Spinal cord (tissue), 10 donors: ENCODE data around the gene KCNQ1. TPM values are rescaled to one million over a fixed set of nuclear protein-coding genes. Genes with fewer than 3 reads are reported as not detected.

Experiments used
- DNase-seq, 6 donors: peaks; one replicate each; pipeline versions ENCODE4 v3.0.0 to v3.0.0-alpha.2; 2013 to 2015; ENCODE audit warnings: low spot score in 6 of 6, low read depth in 4 of 6
- H3K27ac ChIP-seq: one replicate; pipeline ENCODE4 v1.5.1; 2013; ENCODE audit warnings: low read depth, low read length, control low read depth
- H3K27me3 ChIP-seq: one replicate; pipeline ENCODE4 v1.6.1; 2013; ENCODE audit warnings: low read length; ENCODE audit not compliant: control insufficient read depth, insufficient read depth
- H3K36me3 ChIP-seq: one replicate; pipeline ENCODE4 v1.6.1; 2013; ENCODE audit warnings: low read length; ENCODE audit not compliant: control insufficient read depth, insufficient read depth
- H3K4me1 ChIP-seq: one replicate; pipeline ENCODE4 v1.6.1; 2013; ENCODE audit warnings: low read length; ENCODE audit not compliant: control insufficient read depth, insufficient read depth
- H3K4me3 ChIP-seq: one replicate; pipeline ENCODE4 v1.5.1; 2013; ENCODE audit warnings: low read depth, low read length, control low read depth
- H3K9me3 ChIP-seq: one replicate; pipeline ENCODE4 v1.6.1; 2013; ENCODE audit warnings: low read length; ENCODE audit not compliant: control insufficient read depth, insufficient read depth
- WGBS: methylation state at CpG from one replicate; pipeline ENCODE4 v1.1.5; 2013; ENCODE audit warnings: missing lambda C conversion rate; ENCODE audit not compliant: insufficient coverage; 5-methylcytosine and 5-hydroxymethylcytosine counted together
- polyA plus RNA-seq, 2 donors: library from polyadenylated mRNA; unstranded; fragments of 120-200 nt; gene quantifications; one replicate each; pipeline ENCODE4 v1.2.1, GENCODE V29; 2013; ENCODE audit not compliant: insufficient read length in 2 of 2
- small RNA-seq: library from RNA; depleted of rRNA; stranded (forward); fragments of <200 nt; gene quantifications from one replicate; pipeline ENCODE3, GENCODE V24; 2014; ENCODE audit warnings: low replicate concordance
- total RNA-seq, 2 donors: library from RNA; depleted of rRNA in 1 of 2; stranded (reverse); fragments of 120-200 nt in 1 of 2; fragments of >200 nt in 1 of 2; gene quantifications; one replicate each; pipeline versions ENCODE4 v1.2.3 to v1.2.4, GENCODE V29; 2013 to 2014
- donor health status: healthy.

The KCNQ1 gene
- total and polyA plus RNA-seq, 4 donors, result 0.83 to 3.1 (median 2.1) TPM

GRCh38 chr11:2897048-2897447 lies 452.2 kb downstream of the KCNQ1 start:
- 92% methylated on average over 6 of the region's 6 CpGs for WGBS
- Histone ChIP-seq H3K9me3 (no peaks in the 10 kb centered on the region), H3K27ac (no peak overlapping the region), H3K36me3 (no peaks in the 10 kb centered on the region), H3K4me3 (no peak overlapping the region), H3K4me1 (peaks cover 26% of the 10 kb centered on the region), H3K27me3 (no peaks in the 10 kb centered on the region)
- DNase-seq, result no peak

GRCh38 chr11:2898366-2899079 lies 453.7 kb downstream of the KCNQ1 start:
- no peaks in the 10 kb centered on the region for H3K9me3 ChIP-seq
- H3K27ac ChIP-seq, result no peak overlapping the region
- peaks cover 23% of the 10 kb centered on the region for H3K4me1 ChIP-seq
- no peak overlapping the region for H3K4me3 ChIP-seq
- no peak for DNase-seq
- WGBS, result 67% methylated on average over 12 of the region's 12 CpGs
- H3K36me3 ChIP-seq, result no peaks in the 10 kb centered on the region
- H3K27me3 ChIP-seq, result peaks cover 12% of the 10 kb centered on the region

Small RNA genes lying within 50 kb of the gene (small RNA-seq; reads per million reads assigned to genes)
- gene AC013791.1, result not detected
- gene COX6CP18, result not detected
- gene RF01947, result not detected
- not detected for gene RF01948
- not detected for gene RF01950

Other genes starting within 250 kb of the KCNQ1 start
- gene ASCL2, start 174.4 kb upstream of the KCNQ1 start, total RNA-seq, result under 1 TPM; 0.20 to 0.39 TPM
- gene ASCL2, start 174.4 kb upstream of the KCNQ1 start, polyA plus RNA-seq, result under 1 TPM; 0.51 to 0.90 TPM
- gene C11orf21, start 143.1 kb upstream of the KCNQ1 start, total RNA-seq, result 1 to 10 TPM in 1 of 2 donors, under 1 TPM in 1; 0.44 to 1.3 TPM
- under 1 TPM; 0.39 to 0.92 TPM for gene C11orf21, start 143.1 kb upstream of the KCNQ1 start, polyA plus RNA-seq
- gene TSPAN32, start 143.0 kb upstream of the KCNQ1 start, total RNA-seq, result 1 to 10 TPM; 1.8 to 2.5 TPM
- 1 to 10 TPM in 1 of 2 donors, under 1 TPM in 1; 0.90 to 2.8 TPM for gene TSPAN32, start 143.0 kb upstream of the KCNQ1 start, polyA plus RNA-seq
- gene CD81, start 67.7 kb upstream of the KCNQ1 start, total RNA-seq, result 100 to 1,000 TPM; 329 to 344 TPM
- 100 to 1,000 TPM; 715 to 741 TPM for gene CD81, start 67.7 kb upstream of the KCNQ1 start, polyA plus RNA-seq
- 10 to 100 TPM; 16.4 to 50.9 TPM for gene TSSC4, start 44.3 kb upstream of the KCNQ1 start, total RNA-seq
- 10 to 100 TPM; 44.2 to 47.4 TPM for gene TSSC4, start 44.3 kb upstream of the KCNQ1 start, polyA plus RNA-seq
- under 1 TPM; 0.10 to 0.11 TPM for gene TRPM5, start 494 bp upstream of the KCNQ1 start, total RNA-seq
- under 1 TPM in 1 of 2 donors, not detected in 1; 0.08 TPM for gene TRPM5, start 494 bp upstream of the KCNQ1 start, polyA plus RNA-seq